GM18909 (cell line): ENCODE measurements around the gene MTR.

Source experiments
- ATAC-seq: cut with Tn5 transposase; IDR thresholded peaks from one replicate; pipeline ENCODE4 v1.9.1; 2021; ENCODE audit warnings: mild to moderate bottlenecking; ENCODE audit not compliant: unreplicated experiment, poor library complexity

Gene MTR

DNA sequence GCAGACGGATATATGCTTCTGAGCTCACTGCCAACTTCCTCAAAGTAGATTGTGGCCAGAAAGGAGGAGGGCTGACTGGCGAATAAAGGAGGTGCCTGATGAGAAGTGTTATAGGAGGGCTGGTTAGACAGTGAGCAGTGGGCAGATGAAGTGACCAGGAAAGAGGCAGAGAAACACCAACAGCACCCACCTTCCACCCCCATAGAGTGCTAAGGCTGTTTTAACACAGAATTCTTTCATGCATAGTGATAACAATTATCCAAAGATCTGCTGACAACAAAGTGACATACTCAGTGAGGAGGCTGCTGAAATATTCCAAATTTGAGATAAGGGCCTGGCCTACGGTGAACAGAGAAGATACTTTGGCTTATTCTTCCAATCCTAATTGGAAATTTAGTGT is 21.2 kb upstream of the MTR start:
- no peak for ATAC-seq

DNA sequence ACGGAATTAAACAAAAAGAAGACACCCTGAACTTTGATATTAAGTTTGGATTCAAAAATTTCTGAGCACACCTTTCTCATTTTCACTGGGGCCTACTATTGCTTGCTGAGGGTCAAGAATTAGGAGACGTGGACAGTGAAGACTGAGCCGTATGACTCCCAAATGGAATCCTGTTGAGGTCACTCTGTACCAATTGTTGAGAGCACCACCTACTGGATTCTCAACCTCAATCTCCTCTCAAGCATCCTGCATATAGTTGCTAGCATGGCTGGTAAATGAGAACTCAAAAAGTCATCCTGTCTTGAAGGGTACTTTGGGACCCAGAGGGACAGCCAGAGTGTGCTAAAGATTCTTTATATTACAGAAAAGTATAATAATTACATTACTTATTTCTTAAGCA is 20.2 kb upstream of the MTR start:
- no peak for ATAC-seq

DNA sequence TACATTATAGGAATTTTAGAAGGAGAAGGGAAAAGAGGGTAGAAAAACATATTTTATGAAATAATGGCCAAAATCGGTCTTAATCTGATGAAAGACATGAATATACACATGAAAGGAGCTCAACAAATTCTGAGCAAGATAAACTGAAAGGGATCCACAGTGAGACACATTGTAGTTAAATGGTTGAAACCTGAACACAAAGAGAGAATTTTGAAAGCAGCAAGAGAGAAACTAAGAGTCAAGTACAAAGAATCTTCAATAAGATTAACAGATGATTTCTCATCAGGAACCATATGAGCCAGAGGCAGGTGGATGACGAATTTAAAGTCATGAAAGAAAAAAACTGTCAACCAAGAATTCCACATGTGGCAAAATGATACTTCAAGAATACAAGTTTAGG is 15.8 kb upstream of the MTR start:
- no peak for ATAC-seq

DNA sequence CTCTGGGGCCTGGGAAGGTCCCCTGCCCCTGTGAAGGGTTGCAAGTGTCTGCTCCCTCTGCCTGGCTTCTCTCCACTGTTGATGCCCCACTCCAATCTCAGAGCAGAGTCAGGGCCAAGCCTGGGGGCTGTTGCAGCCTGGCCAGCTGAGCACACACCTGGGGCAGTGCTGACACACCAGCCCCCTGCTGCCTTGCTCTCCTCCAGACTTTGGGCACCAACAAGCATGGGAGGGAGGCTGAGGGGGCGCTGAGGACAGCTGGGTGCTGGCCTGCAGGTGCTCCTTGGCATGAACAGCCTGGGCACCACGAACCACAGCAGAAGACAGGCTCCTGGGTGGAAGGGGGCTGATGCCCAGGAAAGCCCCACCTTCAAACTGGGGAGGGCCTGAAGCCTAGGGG is 9.6 kb upstream of the MTR start:
- no peak for ATAC-seq

DNA sequence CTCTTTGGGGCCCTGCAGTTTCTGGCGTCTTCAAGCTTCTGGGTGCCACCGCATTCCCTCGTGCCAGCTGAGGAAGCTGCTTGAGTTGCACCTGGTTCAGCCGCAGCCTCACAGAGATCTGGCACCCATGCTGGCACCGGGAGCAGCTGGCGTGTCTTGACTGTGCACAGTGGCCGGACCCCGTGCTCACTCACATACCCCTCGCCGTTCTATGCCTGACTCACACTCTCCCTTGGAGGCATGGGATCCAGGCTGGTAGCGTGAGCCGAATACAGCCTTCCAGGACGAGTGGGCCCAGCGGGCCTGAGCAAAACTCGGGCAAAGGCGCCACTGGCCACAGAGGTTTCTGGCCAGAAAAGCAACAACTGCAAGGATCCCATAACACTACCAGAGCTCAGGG is 8.6 kb upstream of the MTR start:
- no peak for ATAC-seq

DNA sequence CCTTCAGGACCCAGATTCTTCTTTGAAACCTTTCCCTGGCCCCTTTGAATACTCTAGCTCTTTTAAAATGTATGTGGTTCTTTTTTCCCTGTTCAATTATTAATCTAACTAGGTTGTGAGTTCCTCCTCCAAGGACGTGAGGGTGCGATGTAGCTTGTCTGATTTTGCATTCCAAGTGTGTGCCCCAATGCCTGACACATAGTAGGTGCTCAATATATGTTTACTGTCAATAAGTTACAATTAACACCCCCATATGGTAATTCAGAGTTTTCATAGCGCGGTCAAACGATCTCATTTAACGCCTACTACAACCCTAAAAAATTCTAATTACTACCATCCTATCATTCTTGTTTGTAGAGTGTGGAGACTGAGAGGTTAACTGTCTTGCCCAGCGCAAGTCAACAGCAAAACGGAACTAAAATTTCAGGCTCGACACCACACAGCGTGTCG is 482 bp upstream of the MTR start:
- no peak for ATAC-seq

DNA sequence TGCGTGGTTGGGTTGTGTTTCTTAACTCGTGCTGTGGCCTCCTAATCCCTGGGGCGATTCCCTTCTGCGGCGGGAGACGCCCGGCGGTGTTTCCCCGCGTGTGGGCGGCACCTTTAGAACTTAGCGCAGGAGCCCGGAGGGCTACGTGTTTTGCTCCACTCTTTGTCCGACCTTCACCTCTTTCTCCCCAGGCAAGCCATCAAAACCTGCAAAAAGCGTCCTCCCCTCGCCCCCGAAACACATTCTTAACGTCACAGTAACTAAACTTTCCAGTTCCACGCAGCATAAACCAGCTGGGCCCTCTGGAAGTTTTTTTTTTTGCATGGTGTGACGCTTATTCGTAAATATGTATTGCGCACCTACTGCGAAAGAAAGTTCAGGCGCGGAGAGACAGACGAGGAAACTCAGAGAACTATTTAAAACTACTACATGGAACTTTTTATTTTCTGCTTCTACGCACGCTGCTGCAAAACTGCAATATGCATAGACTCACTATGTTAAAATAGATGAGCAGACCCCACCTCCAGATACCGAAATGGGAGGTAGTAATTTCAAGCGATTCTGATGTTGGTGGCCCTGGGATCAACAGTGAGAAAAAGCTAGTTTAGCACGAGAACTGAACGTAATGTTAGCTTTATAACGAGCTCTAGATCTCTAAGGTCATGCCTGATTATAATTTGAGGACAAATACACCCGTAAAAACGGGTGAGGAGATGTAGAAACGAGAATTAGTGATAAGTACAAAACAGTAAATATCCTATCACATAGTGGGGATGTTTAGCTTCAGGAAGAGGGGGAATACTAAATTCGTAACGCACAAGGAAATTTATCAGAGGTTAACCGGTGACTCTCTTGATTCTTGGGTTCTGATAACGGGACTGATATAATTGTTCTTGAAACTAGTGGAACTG is 920 bp downstream of the MTR start:
- peak; percentile 33 for ATAC-seq

DNA sequence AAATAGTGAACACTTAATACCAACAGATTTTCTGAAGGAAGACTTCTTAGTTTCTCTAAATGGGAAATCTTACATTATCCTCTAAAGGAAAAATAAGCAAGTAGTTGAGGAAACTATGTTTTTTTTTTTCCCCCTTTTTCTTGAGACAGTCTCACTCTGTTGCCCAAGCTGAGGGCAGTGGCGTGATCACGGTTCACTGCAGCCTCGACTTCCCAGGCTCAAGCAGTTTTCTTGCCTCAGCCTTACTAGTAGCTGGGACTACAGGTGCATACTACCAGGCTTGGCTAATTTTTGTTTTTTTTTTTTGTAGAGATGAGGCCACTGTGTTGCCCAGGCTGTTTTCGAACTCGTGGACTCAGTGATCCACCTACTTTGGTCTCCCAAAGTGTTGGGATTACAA is 3.9 kb downstream of the MTR start:
- ATAC-seq: no peak

DNA sequence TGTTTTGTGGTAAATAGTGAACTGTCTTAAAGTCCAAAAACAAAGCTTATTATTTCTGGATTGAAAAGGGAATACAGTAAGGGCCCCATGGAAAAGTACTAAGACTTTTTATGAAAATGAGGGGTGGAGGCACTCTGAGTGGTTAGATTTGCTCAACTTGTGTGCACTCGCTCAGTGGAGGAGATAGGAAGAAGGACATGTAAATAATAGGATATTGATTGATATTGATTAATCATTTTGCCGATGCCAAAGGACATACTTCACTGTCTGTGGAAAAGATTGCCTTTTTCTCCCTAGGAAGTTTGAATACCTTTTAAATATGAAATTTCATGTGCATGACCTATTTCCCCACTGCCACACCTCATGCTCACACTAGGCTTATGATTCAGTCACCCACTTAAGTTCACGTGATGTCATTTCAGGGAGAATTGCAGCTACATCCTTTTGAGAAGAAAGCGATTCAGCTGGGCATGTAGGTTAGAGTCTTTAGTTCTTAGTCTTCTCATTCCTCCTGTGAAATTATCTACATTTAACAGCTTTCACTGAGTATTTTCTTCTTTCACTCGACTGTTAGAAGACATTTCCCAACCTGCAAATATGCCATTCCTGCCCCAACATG is 5.0 kb downstream of the MTR start:
- ATAC-seq: no peak

DNA sequence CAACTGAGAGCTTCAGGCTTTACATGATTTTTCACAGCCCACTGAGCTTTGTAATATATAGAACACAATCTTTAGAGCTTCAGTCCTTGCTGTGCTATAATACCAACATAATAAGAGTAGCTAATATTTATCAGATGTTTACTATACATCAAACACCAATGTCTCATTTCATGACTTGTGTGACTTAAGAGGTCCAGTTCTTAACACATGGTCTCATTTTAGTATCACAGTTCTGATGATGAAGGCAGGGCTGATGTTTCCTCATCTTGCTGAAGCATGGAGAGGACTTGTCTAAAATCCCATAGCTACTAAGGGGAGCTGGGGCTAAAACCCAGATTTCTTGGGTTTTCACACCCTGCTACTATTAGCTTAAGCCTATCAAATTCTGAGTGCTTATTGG is 5.5 kb downstream of the MTR start:
- no peak for ATAC-seq

DNA sequence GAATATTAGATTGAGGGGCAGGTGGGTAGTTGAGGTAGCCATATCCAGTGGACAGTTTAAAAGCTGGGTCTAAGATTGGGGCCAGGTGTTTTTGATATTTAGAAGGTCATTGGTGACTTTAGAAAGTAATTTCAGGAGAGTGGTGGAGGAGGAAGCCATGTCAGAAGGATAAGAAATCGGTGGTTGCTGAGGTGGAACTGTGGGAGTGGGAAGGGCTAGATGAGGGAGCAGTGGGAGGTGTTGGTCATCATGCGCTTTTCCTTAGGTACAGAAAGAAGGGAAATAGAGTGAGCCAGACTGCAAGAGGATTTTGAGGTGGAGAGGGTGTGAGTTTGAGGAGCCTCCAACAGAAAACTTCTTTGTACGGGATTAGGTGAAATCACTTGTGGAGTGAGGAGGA is 7.2 kb downstream of the MTR start:
- ATAC-seq: no peak

DNA sequence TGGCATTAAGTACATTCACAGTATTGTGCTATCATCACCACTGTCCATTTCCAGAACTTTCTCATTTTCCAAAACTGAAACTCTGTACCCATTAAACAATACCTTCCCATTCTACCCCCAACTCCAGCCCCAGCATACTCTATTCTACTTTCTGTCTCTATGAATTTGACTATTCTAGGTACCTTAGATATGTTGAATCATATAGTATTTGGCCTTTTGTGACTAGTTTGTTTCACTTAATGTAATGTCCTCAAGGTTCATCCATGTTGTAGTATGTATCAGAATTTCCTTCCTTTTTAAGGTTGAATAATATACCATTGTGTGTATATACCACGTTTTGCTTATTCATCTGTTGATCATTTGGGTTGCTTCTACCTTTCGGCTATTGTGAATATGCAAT is 11.5 kb downstream of the MTR start:
- no peak for ATAC-seq

DNA sequence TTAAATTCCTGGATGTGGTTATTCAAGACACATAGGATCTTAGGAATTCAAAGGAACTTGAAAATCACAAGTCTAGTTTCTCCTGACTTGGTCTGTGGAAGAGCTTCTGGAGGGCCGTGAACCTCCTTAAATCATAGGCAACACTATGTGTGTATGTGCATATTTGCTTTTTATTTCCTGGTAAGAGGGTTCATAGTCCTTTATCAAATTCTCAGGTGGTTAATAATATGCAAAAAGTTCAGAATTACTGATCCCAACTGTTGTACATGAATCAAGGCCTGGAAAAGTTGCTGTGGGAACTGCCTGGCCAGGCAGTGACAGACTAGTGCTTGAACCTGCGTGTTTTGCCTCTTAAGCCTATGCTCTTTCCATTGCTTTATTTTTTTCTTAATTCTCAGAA is 12.9 kb downstream of the MTR start:
- no peak for ATAC-seq

DNA sequence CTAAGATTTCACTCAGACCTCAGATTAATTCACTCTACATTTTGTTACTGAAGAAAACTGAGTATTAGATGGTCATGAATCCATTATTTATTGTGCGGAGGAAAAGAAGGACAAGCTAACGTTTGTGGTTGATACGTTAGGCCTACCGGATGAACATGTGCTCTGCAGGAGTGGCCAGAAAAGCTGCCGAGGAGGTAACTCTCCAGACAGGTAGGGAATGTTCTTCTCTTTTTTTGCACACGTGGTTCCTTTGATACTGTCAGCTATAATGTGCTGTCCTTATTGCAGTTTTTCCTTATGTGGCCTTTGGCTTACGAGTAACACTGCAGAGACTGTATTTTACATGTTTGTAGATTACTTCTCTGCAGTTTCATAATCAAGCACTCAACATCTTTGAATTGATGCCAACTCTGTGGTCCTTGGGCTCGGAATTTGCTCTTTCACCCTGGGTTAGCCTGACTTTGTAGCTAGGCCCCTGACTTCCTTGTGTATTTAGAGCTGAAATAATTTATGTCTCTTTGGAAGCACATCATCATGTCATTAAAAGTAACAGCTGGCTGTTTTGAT is 13.6 kb downstream of the MTR start:
- ATAC-seq: no peak

DNA sequence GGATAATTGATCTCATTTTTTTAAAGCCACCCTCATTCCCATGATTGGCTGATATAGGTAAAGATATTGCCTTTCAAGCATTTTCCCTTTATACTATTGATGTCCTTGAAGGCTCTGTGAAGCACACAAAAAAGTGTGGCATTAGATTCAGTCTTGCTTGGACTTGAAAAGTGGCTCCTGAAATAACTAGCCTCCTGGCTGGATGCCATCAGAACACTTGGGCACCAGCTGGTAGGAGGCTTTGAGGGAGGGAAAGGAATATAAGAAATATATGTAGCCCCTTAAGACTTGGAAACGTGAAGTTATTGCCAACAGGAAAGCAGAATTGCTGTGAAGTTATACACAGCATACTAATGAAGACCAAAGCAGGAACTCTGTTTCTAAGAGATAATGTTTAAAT is 14.1 kb downstream of the MTR start:
- ATAC-seq: no peak

DNA sequence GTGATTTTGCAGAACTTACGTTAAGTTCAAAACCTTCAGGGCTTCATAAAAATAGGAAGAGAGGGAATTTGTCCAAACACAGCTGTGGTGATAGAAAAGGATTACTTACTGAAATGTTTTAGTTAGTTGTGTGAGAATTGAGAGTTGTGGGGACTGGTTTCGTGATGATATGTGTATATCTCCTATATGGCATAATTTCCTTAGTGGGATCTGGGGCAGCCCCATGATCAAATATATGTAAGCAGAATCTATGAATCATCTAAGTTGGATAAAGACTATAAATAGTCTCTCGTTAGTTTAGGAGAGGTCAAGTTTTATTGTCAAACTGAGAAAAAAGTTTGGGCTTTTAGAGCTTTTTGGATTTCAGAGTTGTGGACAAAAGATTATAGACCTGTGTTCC is 14.9 kb downstream of the MTR start:
- no peak for ATAC-seq

DNA sequence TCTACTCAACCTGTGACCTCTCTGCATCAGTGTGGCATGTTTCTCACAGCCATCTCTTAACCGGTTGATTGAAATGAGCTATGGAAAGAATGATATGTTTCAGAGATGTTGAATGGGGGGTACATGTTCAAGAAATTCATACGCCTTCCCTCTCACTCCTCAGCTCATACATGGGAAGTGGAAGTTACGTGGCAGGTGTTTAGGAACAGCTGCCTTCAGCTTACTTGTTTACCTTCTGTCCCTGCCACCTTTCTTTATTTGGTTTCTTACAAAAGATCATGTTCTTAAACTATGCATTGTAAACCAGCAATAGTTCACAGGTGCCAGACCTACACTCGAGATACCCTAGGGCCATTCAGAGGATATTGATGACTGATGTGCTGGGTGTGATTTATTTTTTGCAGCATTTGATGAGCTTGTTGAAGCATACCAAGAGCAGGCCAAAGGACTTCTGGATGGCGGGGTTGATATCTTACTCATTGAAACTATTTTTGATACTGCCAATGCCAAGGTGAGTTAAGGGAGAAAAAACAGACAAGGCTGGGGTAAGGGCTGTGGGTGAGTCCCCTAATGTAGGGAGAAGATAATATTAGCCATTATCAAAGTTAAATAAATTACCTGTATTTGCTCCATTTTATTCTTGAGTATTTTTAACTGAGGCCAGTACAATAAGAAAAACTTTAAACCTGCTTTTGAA is 17.4 kb downstream of the MTR start:
- ATAC-seq: no peak

DNA sequence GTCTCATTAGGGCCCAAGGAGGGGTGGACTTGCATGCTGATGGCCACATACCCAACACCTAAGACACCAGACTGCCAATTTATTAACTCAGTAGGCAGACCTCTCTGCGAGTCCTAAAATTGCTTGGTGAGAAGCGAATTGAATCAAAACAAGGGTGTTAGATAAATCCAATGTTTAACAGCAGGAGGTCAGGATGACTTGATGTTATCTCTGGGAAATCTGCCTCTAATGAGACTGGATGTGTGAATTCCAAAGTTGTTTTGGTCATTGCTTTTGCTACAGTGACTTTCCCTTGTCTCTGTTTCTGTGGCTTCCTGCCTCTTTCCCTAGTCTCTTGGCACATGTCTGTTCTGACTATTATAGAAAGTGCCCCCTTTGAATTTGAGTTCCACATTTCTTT is 20.8 kb downstream of the MTR start:
- ATAC-seq: no peak

DNA sequence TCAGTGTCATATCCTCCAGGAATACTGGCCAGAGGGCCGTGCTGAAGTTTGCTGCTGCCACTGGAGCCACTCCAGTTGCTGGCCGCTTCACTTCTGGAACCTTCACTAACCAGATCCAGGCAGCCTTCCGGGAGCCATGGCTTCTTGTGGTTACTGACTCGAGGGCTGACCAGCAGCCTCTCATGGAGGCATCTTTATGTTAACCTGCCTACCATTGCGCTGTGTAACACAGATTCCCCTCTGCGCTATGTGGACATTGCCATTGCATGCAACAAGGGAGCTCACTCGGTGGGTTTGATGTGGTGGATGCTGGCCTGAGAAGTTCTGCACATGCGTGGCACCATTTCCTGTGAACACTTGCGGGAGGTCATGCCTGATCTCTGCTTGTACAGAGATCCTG is 24.8 kb downstream of the MTR start:
- ATAC-seq: no peak

DNA sequence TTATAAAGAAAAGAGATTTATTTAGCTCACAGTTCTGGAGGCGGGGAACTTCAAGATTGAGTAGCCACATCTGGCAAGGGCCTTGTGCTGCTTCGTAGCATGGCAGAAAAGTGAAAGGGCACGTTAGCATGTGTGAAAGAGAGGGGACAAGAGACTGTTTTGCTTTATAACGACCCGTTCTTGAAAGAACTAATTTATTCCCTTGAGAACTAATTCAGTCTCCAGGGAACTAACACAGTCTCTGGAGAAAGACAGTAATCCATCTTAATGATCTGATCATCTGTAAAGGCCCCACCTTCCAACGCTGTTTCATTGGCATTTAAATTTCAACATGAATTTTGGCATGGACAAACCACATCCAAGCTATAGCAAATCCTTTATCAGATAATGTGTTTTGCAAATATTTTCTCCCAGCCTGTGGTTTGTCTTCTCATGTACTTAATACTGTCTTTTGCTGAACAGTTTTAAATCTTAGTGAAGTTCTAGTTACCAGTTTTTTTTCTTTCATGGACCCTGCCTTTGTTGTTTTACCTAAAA is 26.1 kb downstream of the MTR start:
- ATAC-seq: no peak

DNA sequence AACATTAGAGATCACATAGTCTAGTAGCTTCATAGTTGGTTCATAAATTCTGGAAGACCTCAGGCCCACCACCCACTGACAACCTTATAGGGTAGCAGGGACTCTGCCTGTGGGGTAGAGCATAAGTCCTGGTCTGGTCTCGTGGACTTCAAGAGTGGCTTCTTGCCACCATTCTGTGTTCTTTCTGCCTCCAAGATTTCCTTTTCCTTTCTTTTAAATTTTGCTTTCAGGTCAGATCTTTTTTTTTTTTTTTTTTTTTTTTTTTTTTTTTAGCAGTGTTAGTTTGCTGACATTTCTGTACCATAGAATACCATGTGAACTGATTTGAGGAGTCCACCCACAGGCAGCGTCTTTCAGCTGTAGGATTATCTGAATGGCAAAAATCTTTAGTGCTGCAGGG is 28.5 kb downstream of the MTR start:
- ATAC-seq: no peak
